ENCODE results near the gene LPCAT3. TPM values are rescaled to one million over a fixed set of nuclear protein-coding genes. Genes with fewer than 3 reads are reported as not detected.

LPCAT3 gene
- total and polyA plus RNA-seq, 2 of the 13 experiments (the other 11 are each of a cell fraction or from before 2014, with no cell fraction given), result 44.5 to 64.3 TPM

DNA sequence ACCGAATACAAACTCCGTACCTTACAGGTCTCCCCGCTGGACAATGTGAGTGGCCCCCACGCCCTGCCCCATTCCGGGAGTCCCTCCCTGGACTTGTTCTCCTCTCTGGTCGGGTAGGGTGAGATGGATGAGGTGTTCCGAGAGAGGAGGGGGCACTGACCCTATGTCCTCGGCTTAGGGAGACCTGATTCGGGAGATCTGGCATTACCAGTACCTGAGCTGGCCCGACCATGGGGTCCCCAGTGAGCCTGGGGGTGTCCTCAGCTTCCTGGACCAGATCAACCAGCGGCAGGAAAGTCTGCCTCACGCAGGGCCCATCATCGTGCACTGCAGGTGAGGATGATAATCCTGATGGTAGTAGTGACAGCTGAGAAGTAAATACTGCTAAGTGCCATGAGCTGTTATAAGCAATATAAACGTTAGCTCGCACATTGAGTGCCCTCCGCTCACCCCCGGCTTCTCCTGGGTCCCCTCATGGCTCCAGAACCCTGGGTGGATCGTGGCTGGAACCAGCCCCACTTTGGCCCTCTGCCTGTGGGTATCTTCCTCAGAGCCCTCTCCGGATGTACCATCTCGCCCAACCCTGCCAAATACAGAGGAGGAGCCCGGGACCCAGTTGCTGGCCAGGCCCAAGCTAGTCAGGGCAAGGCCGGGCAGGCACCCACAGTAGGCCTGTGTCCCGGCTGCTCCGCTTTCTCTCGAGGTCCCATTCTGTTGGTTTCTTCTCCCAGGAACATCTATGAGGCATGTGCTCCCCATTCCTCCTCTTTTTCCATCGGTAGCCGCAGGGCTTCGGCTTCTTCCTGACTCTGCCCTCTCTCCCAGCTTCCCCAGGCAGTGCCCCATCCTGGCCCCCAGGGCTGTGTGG lies 60.3 kb downstream of the LPCAT3 start:
- Histone ChIP-seq H3K36me3 (replicated peaks in 1 of 2; ENCODE audit: control insufficient read depth in 1 of 2, insufficient read depth in 2 of 2, low read length in 2 of 2) (no peaks in the 10 kb centered on the region; a peak in 1 of 5 replicates), H4K20me1 (ENCODE audit: insufficient read depth, low read length) (no peaks in the 10 kb centered on the region), H3K27ac (ENCODE audit: extremely low read length, insufficient read depth, low read length) (no peak overlapping the region), H3K79me2 (ENCODE audit: insufficient read depth, low read length) (no peaks in the 10 kb centered on the region), H3K4me3 (replicated peaks in 1 of 3; ENCODE audit: insufficient read depth in 1 of 3, low read depth in 2 of 3, low read length in 3 of 3) (no peak overlapping the region), H3K4me2 (ENCODE audit: low read depth, low read length) (no peak overlapping the region), H3K4me1 (ENCODE audit: insufficient read depth, low read length) (peaks cover 25% of the 10 kb centered on the region), H3K27me3 (ENCODE audit: control insufficient read depth in 1 of 2, insufficient read depth in 2 of 2, low read length in 2 of 2) (no peaks in the 10 kb centered on the region), H2AFZ (ENCODE audit: low read length) (no peak overlapping the region), H3K9me3 (ENCODE audit: low read length) (no peaks in the 10 kb centered on the region), H3K9ac (ENCODE audit: insufficient read depth, low read depth, low read length) (no peak overlapping the region)
- CTCF ChIA-PET (ENCODE audit: low intra/inter-chr PET ratio, low total read pairs), result no interaction called here
- intact Hi-C loops (cut with micrococcal nuclease; ENCODE audit: unreplicated experiment) (no loop called here), in situ Hi-C loops (cut with HindIII; ENCODE audit: extremely low pct_ligation_motif_present, low pct_unique_long_range_greater_than_20kb) (no loop called here)
- FAIRE-seq, result no peak
- ATAC-seq, result no peak
- no TSS peak for BruUV-seq (replicated peaks)
- POLR2A ChIA-PET, result interaction anchor here (0.7 to 8.0 kb wide), 2 partner anchors 12 to 20 kb away, joined by 3 to 180 read pairs; partner anchors contain the start of genes C12orf57 and RNU7-1
- 87% methylated on average over 25 of the region's 28 CpGs for WGBS (ENCODE audit: low lambda C conversion rate)
- DNase-seq (ENCODE audit: low spot score), result no peak
- TF ChIP-seq, protein P1, sequence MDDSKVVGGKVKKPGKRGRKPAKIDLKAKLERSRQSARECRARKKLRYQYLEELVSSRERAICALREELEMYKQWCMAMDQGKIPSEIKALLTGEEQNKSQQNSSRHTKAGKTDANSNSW (CRISPR knock-in tag; IDR thresholded peaks at IDR 0.05; ENCODE audit: borderline replicate concordance), result no peak
- TF ChIP-seq, protein P2, sequence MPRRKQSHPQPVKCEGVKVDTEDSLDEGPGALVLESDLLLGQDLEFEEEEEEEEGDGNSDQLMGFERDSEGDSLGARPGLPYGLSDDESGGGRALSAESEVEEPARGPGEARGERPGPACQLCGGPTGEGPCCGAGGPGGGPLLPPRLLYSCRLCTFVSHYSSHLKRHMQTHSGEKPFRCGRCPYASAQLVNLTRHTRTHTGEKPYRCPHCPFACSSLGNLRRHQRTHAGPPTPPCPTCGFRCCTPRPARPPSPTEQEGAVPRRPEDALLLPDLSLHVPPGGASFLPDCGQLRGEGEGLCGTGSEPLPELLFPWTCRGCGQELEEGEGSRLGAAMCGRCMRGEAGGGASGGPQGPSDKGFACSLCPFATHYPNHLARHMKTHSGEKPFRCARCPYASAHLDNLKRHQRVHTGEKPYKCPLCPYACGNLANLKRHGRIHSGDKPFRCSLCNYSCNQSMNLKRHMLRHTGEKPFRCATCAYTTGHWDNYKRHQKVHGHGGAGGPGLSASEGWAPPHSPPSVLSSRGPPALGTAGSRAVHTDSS (CRISPR knock-in tag; conservative IDR thresholded peaks at IDR 0.05), result no peak
- TF ChIP-seq POLR2AphosphoS5 (IDR thresholded peaks at IDR 0.05; ENCODE audit: low read depth, low read length) (no peak), CHCHD3 (CRISPR knock-in tag; IDR thresholded peaks at IDR 0.05) (no peak), ZNF746 (CRISPR knock-in tag; IDR thresholded peaks at IDR 0.05) (no peak), CHD4 (IDR thresholded peaks at IDR 0.05; ENCODE audit: borderline replicate concordance, low read length) (no peak), MED8 (CRISPR knock-in tag; IDR thresholded peaks at IDR 0.05; ENCODE audit: insufficient replicate concordance) (no peak), RELA (CRISPR knock-in tag; IDR thresholded peaks at IDR 0.05) (no peak), JUND (CRISPR knock-in tag; IDR thresholded peaks at IDR 0.05) (no peak), ZNF24 (IDR thresholded peaks at IDR 0.05) (no peak), KAT8 (CRISPR knock-in tag; IDR thresholded peaks at IDR 0.05) (no peak), KMT2B (CRISPR knock-in tag; IDR thresholded peaks at IDR 0.05) (no peak)
- TF ChIP-seq, protein P3, sequence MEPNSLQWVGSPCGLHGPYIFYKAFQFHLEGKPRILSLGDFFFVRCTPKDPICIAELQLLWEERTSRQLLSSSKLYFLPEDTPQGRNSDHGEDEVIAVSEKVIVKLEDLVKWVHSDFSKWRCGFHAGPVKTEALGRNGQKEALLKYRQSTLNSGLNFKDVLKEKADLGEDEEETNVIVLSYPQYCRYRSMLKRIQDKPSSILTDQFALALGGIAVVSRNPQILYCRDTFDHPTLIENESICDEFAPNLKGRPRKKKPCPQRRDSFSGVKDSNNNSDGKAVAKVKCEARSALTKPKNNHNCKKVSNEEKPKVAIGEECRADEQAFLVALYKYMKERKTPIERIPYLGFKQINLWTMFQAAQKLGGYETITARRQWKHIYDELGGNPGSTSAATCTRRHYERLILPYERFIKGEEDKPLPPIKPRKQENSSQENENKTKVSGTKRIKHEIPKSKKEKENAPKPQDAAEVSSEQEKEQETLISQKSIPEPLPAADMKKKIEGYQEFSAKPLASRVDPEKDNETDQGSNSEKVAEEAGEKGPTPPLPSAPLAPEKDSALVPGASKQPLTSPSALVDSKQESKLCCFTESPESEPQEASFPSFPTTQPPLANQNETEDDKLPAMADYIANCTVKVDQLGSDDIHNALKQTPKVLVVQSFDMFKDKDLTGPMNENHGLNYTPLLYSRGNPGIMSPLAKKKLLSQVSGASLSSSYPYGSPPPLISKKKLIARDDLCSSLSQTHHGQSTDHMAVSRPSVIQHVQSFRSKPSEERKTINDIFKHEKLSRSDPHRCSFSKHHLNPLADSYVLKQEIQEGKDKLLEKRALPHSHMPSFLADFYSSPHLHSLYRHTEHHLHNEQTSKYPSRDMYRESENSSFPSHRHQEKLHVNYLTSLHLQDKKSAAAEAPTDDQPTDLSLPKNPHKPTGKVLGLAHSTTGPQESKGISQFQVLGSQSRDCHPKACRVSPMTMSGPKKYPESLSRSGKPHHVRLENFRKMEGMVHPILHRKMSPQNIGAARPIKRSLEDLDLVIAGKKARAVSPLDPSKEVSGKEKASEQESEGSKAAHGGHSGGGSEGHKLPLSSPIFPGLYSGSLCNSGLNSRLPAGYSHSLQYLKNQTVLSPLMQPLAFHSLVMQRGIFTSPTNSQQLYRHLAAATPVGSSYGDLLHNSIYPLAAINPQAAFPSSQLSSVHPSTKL (CRISPR knock-in tag; IDR thresholded peaks at IDR 0.05), result no peak
- TF ChIP-seq, protein P4, sequence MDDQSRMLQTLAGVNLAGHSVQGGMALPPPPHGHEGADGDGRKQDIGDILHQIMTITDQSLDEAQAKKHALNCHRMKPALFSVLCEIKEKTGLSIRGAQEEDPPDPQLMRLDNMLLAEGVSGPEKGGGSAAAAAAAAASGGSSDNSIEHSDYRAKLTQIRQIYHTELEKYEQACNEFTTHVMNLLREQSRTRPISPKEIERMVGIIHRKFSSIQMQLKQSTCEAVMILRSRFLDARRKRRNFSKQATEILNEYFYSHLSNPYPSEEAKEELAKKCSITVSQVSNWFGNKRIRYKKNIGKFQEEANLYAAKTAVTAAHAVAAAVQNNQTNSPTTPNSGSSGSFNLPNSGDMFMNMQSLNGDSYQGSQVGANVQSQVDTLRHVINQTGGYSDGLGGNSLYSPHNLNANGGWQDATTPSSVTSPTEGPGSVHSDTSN (CRISPR knock-in tag; IDR thresholded peaks at IDR 0.05; ENCODE audit: borderline replicate concordance), result no peak

Data from HepG2 (cell line).